Daoy (cell line): Measurements from ENCODE around the gene FNDC10. TPM values are rescaled to one million over a fixed set of nuclear protein-coding genes. Genes with fewer than 3 reads are reported as not detected.
A peak's percentile ranks its signal among the peaks of the same experiment; 100 is the strongest.
"Not testable (repeated sequence)": the region's sequence is repeated elsewhere in the genome, so short reads cannot be mapped to it uniquely, and the experiment has no call there.

Experiments
- DNase-seq: peaks from one replicate; pipeline ENCODE4 v3.0.0-alpha.2; 2015; ENCODE audit warnings: low read depth
- total RNA-seq: library from RNA; depleted of rRNA; stranded (reverse); fragments of >200 nt; shearing (Covaris generic); gene quantifications from 2 replicates; pipeline ENCODE4 v1.2.3, GENCODE V29; 2014

Gene FNDC10
- total RNA-seq, 1 experiment from 2014 or later, result 1.8 TPM

DNA sequence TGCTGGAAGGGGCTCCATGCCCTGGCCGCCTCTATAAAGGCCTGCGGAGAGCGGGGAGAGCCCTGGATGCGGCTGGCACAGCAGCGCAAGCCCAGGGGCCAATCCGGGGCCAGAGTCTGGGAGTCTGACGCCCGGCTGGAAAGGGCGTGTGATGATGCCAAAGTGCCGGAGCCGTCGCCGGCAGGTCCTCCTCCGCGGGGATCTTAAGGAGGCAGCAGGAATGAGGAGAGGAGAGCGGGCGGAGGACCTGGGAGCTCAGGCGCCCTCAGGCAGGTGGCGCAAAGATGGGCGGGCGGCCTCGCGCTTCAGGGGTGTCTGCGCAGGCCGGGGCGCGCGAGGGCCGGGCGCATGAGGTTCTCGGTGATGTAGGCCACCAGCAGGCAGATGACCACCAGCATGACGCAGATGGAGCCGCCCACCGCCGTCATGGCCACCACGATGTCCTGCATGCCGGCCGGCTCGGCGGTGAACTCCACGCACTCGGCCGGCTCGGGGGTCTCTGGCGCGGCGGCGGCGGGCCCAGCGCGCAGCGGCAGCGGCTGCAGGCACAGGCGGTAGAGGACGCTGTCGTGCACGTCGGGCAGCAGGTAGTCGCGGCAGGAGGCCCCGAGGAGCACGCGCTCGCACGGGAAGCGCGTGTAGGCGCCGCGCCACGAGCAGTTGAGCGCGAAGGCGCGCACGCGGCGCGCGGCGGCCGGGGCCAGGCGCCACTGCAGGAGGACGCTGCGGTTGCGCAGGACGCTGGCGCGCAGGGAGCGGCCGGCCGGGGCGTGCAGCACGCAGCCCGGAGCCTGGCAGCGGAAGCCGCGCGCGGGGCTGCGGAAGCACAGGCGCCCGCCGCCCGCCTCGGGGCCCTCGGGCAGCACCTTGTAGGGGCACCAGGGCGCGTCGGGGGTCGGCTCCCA, 653 bp downstream of the FNDC10 start:
- no peak for DNase-seq

DNA sequence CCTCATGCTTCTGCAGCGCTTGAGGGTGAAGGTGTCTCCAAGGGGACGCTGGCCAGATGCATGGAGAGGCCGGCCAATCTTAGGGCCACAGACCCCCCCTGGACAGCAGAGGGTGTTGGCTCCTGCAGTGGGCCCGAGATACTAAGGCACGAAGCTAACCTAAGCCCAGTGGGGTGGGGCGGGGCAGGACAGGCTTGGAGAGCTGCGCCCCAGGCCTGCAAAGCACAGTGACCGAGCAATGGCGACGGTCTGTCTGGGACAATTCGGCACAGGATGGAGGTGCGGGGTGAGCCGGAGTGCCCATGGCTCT, 1.3 kb downstream of the FNDC10 start:
- no peak for DNase-seq

DNA sequence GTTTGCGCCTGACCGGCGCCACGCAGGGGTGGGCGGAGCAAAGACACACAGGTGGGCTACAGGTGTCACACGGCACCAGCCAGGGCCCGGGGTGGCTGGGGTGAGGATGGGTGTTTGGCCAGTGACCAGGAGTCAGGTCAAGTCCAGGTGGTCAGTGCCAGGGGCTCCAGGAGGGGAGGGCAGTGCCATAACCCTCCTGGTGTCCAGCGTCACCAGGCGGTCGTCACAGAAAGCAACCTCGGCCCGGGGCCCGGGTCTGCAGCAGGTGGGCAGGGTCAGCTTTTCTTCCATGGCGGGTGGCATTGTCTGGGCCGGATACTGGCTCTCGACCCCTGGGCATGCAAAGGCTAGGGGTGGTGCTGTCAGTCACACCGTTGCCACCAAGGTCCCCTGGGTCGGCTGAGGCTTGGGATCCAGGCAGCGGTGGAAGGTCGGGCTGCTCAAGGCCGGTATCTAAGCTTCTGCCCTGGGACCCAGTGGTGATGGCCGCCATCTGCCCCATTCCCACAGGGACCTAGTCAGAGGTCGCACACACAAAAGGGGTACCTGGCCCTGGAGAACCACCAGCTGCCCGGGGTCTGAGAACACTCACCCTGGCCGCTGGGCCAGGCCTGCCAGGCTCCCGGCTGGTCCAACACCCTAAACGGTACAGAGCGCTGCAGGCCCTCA, 1.8 kb downstream of the FNDC10 start:
- no peak for DNase-seq

DNA sequence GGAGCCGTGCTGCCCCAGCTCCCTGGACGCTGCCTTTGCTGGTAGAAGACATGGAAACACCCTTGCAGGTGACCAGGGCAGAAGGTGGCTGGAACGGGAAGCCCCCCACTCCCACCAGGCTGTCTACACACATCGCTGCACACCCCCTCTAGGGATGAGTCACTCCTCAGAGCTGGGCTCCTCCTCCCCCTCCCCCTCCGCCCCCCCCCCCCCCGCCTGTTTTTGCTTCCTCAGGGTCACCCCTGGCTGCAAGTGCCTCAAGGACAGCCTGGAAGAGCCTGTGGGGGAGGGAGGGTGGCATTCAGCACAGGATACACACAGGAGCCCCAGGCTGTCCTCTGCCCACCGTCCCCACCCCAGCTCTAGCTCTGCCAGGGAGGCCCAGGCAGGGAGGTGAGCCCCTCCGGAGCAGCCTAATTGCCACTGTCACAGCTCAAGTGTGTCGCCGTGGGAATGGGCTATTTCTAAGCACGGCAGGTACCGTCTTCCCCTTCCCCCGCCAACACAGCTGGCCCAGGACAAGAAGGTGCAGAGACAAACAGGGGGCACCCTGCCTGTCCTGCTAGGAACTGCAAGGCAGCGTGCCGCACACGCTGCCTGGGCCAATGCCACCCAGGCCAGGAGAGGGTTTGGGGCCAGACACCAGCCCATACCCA, 2.5 kb downstream of the FNDC10 start:
- DNase-seq, result no peak

DNA sequence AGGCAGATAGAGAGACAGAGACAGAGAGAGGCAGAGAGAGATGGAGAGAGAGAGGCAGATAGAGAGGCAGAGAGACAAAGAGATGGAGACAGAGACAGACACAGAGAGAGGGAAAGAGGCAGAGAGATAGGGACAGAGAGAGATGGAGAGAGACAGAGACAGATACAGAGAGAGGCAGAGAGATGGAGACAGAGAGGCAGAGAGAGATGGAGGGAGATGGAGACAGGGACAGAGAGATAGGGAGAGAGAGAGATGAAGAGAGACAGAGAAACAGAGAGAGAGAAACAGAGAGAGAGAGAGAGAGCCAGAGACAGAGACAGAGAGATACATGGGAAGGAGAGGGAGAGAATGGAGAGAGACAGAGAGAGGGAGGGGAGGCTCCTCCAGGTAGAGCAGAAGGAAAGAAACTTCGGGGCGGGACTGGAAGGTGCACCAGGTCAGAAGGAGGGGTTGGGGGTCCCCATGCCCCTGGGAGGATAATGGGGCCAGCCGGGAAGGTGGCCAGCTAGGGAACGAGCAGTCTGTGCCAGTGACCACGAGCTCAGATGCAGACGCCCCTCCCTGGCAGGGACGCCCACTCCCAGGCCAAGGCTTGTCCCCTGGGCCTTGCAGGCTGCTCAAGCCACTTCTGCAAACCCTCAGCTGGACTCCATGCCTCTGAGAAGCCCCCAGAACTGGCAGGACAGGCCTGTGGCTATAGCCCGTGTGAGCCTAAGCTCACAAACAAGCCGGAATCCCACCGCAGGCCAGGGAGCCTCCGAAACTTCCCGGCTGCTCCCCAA, 3.3 kb downstream of the FNDC10 start:
- DNase-seq, result no peak

DNA sequence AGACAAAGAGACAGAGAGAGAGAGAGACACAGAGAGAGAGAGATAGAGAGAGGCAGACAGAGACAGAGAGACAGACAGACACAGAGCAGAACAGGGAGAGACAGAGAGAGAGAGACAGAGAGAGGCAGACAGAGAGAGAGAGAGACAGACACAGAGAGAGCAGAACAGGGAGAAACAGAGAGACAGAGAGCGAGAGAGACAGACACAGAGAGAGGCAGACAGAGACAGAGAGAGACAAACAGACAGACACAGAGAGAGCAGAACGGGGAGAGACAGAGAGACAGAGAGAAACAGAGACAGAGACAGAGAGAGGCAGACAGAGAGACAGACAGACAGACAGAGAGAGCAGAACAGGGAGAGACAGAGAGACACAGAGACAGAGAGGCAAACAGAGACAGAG, 4.6 kb downstream of the FNDC10 start:
- not testable (repeated sequence) for DNase-seq

DNA sequence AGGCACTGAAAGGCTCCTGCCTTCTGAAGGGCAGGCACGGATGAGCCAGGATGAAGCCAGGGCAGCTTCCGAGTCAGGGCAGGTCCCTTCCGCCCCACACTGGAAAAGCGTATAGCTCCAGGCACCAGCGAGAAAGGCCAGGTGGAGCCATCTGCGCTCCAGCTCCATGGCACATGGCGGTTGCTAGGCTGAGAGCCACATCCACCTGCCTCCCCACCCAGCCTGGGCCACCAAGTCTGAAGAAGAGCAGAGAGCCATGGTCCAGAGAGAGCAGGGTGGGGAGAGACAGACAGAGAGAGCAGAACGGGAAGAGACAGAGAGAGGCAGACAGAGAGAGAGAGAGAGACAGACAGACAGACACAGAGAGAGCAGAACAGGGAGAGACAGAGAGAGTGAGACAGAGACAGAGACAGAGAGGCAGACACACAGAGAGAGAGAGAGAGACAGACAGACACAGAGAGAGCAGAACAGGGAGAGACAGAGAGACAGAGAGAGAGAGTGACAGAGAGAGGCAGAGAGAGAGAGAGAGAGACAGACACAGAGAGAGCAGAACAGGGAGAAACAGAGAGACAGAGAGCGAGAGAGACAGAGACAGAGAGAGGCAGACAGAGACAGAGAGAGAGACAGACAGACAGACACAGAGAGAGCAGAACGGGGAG, 5.2 kb downstream of the FNDC10 start:
- no peak for DNase-seq

DNA sequence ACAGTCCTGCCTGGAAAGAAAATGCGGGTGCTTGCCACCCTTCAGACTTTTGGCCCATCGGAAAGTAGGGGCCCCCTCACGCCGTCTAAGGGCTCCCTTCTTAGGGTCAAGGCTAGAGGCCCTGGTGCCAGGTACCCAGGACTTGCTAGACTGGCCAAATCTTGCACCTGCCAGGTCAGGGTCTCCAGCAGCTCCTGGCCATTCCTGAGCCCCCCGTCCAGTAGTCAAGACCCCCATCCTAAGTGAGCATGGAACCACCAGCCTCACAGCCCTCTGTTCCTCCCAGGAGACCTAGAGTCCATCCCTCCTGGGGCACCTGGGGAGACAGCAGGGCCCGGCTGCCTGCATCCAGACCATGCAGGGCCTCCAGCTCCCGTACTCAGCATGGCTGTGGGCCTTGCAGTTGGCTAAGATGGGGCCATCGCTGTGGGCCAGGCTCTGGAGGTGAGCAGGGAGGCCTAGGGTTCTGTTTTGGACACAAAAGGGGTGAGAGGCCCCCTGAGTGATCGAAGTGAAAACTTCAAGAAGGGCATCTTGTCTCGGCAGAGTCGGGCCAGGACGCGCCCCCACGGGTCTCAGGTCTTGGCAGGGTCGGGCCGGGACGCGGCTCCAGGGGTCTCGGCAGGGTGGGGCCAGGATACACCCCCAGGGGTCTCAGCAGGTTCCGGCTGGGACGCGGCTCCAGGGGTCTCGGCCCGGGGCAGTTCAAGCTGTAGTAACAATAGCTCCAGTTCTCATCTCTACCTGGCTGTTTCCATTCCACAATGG, 5.9 kb downstream of the FNDC10 start:
- no peak for DNase-seq

DNA sequence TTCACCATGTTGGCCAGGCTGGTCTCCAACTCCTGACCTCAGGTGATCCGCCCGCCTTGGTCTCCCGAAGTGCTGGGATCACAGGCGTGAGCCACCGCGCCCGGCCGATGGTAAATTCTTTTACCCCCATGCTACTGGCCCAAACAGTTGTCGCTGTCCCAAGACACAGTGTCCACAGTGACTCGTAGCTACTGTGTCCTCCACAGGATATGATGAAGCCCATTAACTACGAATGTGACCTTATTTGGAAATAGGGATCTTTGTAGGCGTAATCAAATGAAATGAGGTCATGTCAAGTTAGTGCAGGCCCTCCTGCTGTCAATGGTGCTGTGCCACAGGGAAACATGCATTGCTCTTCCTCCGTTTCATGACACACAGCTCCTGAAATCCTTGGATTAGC, 8.5 kb downstream of the FNDC10 start:
- no peak for DNase-seq

DNA sequence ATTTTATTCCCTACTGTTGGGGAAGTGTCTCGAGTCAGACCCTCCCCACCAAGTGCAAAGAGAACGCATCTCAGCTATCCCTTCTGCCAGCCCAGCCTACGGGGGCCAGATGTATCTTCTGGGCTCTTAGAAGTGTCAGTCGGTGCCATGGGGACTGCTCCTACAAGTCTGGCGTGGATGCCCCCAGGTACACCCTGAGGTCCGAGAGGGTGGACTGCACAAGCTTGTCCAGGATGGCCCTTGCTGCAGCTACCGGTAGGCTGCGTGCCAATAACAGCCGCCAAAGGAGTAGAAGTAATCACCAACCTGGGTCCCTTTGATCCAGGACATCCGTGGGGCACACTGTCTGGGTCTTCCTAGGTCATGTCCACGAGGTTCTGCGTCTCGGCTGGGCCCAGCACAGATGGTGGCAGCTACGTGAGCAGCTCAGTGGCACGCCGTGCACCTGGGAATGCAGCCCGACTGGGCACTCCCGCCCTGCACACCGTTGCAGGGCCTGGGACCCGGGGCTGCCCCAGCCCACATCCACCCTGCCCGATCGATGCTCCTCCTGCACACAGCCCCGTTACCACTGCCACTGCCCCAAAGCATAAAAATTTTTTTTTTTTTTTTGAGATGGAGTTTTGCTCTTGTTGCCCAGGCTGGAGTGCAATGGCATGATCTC, 16.5 kb downstream of the FNDC10 start:
- no peak for DNase-seq

DNA sequence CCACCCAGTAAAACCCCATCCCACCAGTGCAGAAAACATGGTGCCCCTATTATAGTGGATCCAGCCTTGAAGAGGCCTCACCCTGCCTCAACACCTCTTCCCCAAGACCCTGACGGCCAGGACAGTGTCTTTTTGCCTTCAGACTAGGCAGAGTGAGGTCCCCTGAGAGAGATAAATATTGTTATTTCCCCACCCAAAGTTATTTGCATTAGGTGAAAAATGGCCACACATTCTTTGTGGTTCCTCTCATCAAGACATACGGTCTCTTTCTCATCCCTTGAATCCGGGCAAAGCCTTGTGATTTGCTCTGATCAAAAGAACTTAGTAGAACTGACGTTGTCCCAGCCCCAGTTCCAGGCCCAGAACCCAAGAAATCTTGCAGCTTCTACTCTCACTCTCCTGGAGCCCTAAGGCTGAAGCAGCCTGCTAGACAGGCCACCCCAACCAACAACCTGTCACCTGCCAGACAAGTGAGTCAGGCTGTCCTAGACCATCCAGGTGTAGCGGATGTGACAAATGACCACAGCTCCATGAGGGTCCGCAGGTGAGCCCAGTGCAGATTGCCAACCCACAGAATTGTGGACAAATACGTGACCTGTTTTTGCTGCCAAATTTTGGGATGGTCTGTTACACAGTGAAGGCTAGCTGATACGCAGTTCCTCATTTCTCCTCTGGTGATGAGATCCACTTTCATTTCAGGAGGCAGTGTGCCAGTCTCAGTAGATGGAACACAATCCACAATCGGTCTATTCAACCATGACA, 17.2 kb downstream of the FNDC10 start:
- no peak for DNase-seq

DNA sequence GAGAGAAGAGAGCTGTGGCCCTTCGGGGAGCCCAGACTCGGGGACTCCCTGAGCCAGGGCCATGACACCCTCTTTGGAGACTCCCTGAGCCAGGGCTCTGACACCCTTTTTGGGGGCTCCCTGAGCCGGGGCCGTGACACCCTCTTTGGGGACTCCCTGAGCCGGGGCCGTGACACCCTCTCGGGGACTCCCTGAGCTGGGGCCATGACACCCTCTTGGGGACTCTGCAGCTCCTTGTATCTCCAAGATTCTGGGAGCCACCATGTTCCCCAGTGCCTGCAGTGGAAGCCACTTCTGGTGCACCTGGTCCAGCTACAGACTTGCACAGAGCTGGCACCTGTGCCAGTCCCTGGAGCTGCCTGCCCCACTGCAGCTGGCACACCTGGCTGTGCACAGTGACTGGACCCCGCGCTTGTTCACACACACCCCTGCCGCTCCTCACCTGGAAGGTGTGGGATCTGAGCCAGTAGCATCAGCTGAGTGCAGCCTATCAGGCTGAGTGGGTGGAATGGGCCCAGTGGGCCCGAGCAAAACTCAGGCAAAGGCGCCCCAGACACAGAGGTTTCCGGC, 21.5 kb downstream of the FNDC10 start:
- no peak for DNase-seq

DNA sequence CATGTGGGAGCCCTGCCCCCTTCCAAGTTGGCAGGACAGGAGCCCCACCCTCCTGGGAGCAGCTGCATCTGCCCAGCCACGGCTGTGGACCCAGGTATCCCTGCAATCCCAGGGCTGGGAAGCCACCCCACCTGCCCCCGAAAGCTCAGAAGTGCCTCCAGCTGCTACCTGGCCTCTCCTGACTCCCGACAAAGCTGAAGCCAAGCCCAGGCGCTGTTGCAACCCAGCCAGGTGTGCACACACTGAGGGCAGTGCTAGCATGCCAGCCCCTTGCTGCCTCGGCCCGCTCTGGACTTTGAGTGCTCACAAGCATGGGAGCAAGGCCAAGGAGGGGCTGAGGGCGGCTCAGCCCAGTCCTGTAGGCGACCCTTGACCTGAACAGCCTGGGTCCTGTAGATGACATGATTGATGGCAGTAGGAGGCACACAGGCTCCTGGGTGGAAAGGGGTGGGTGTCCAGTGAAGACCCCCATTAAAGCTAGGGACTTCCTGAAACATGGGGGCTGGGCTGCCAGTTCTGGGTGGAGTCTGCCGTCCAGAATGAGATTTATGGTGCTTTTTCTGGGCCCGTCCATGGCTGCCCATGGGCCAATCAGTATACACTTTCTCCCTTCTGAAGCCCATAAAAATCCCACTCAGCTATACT, 22.4 kb downstream of the FNDC10 start:
- no peak for DNase-seq

DNA sequence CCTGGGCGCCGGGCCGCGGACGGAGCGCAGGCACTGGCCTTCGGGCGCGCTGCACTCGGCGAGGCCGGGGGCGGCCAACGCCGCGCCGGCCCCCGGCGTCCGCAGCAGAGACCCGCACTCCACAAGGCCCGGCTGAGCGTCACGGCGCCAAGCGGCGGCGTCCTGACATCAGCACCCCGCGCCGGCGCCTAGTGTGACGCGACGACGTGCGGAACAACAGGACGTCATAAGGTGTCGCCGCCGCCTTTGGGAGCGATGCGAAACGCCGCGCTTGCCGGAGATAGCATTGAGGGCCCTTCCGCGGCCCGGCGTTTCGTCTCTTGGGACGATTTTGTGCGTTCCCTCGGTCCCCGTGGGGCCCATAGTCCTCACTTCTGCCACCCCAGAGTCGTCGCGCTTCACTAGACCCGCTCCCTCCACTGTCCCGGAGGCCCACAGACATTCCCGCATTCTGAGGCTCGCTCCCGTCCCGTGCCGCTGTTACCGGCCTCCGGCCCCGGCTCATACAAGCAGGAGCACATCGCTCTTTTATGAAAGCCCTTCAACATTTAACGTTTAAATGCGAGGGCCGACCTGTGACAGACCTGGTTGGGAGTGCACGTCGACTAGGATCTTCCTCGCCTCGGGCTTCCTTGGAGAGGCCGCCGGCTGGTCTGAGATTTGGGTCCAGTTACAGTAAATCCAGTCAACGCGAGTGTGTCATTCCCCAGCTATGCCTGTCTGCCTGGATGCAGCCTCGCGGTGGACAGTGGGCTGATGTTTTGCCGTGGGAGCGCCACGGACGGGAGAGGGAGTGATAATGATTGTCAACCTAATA, 25.0 kb downstream of the FNDC10 start, which contains the start of gene SSU72:
Gene SSU72 (minus strand): TSS at position 143 of the 817 bp plus-strand sequence. CDS start 306 bp downstream, outside the sequence.
- DNase-seq, result peak; percentile 96

DNA sequence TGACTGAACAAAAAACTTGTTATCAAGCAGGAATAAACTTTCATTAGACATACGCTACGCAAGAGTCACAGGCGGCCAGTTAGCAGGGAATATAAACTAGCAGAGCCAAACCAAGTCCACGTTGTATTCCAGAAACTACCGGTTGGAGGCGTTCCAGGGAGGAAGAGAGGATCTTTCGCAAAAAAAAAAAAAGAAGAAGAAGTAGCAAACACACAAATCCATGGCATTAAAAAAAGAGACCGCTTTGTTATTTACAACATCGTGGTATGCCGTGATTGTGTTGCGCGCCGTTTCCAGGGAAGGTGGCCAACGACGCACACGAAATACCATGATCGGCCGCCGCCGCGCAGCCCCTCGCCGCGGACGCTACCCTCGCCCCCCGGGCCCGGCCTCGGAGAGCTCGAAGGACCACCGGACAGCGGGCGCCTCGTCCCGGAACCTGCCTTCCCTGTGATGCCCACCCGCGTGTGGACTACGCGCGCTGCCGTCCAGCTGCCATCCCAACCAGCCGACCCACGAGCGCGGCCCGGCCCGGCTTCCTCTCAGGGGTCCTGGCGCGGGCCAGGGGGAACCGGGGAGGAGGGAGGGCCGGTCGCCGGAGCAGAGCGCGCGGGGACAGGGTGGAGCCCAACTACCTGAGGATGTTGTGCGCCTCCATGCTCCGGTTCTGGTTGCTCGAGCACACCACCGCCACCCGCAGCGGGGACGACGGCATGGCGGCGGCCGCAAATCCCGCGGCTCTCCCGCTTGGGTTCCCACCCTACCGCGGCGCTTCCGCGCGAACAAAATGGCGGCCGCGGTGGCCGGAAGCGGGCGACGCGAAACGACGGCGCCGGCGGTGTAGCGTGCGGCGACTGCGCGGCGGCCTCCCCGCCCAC, 25.9 kb downstream of the FNDC10 start:
- DNase-seq, result peak; percentile 67

DNA sequence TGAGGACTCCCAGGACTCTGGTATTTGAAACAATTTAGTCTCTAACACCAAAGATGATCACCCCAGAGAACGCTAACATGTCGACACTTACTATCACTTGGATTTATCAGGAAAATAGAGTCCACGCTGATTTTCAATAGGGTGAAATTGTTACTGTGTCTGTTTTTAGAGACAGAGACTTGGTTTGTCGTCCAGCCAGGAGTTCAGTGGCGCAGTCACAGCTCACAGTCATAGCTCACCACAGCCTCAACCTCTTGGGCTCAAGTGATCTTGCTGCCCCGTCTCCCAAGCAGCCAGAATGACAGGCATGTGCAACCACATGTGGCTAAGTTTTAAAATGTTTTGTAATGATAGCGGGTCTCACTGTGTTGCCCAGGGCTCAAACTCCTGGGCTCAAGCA, 30.6 kb downstream of the FNDC10 start:
- no peak for DNase-seq

DNA sequence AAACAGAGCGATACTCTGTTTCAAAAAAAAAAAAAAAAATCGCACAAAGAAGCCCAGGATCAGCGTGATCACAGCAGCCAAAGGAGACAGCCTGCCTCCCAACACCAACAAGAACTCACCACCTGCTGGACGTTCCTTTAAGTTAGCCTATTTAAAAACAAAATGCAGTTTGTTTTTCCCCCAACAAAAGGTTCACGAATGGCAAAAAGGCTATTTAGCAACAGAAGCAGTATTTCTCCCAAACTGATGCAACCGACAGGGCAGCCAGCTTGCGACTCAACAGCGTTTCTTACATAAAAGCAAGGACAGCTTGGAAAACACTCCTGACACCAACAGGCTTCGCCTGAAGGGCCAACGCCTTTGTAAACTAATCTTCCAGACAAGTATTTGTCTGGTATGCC, 32.0 kb downstream of the FNDC10 start:
- no peak for DNase-seq
